Activated B cell treated with CpG ODN at 0.5 μM for 24 hours (primary cell): Measurements from ENCODE around the gene NPM1. TPM values are rescaled to one million over a fixed set of nuclear protein-coding genes. Genes with fewer than 3 reads are reported as not detected.

ENCODE experiments used
- ATAC-seq: fragments of 200-7000 bp; cut with Tn5 transposase; one replicate; pipeline ENCODE4 v1.10.0; 2021; ENCODE audit warnings: low read depth, mild to moderate bottlenecking, moderate library complexity
- CTCF ChIA-PET: fragments of 350-600 bp; sonication (Branson Sonifier 250); formaldehyde crosslinking; loops from one replicate; lab custom pipeline; 2021; ENCODE audit warnings: antibody characterized with exemption; lab: Charles Lee
- POLR2A ChIA-PET: fragments of 350-600 bp; sonication (Branson Sonifier 250); formaldehyde crosslinking; loops from one replicate; lab custom pipeline; 2021; ENCODE audit warnings: antibody characterized with exemption; lab: Charles Lee
- DNase-seq: peaks from one replicate; pipeline ENCODE4 v3.0.0; 2022
- H3K27ac Mint-ChIP-seq: one replicate; pipeline ENCODE4 v1.8.0; 2020; ENCODE audit warnings: mixed read lengths
- H3K27me3 Mint-ChIP-seq: one replicate; pipeline ENCODE4 v1.8.0; 2021; ENCODE audit warnings: mixed read lengths
- H3K36me3 Mint-ChIP-seq: one replicate; pipeline ENCODE4 v1.8.0; 2021; ENCODE audit warnings: low read depth, mixed read lengths
- H3K4me1 Mint-ChIP-seq: one replicate; pipeline ENCODE4 v1.8.0; 2021; ENCODE audit warnings: mixed read lengths
- H3K4me3 Mint-ChIP-seq: one replicate; pipeline ENCODE4 v1.8.0; 2020; ENCODE audit warnings: mild to moderate bottlenecking, mixed read lengths
- H3K9me3 Mint-ChIP-seq: one replicate; pipeline ENCODE4 v1.8.0; 2020; ENCODE audit warnings: mixed read lengths
- intact Hi-C: fragments of 100-400 bp; cut with micrococcal nuclease; formaldehyde crosslinking; loops from one replicate; pipeline ENCODE4 v1.15.1; 2024
- total RNA-seq: library from RNA; stranded (reverse); gene quantifications from 2 replicates; pipeline ENCODE4 v1.2.3, GENCODE V29; 2022
- TF ChIP-seq, protein P1 (sequence below): fragments of 200-600 bp; IDR thresholded peaks from one replicate; pipeline ENCODE4 v1.8.0; 2022; ENCODE audit warnings: antibody characterized with exemption, mild to moderate bottlenecking

NPM1 gene
- total RNA-seq, 1 donor from 2014 or later, result 1,505 TPM

GRCh38 chr5:171433982-171434676 lies 46.5 kb downstream of the NPM1 start:
- Mint-ChIP-seq H3K4me1 (no peaks in the 10 kb centered on the region), H3K27me3 (no peaks in the 10 kb centered on the region), H3K9me3 (no peaks in the 10 kb centered on the region), H3K36me3 (no peaks in the 10 kb centered on the region), H3K4me3 (no peak overlapping the region), H3K27ac (no peak overlapping the region)
- ATAC-seq (no peak), DNase-seq (no peak)
- ChIA-PET POLR2A (no interaction called here), CTCF (no interaction called here)
- TF ChIP-seq, protein P1, sequence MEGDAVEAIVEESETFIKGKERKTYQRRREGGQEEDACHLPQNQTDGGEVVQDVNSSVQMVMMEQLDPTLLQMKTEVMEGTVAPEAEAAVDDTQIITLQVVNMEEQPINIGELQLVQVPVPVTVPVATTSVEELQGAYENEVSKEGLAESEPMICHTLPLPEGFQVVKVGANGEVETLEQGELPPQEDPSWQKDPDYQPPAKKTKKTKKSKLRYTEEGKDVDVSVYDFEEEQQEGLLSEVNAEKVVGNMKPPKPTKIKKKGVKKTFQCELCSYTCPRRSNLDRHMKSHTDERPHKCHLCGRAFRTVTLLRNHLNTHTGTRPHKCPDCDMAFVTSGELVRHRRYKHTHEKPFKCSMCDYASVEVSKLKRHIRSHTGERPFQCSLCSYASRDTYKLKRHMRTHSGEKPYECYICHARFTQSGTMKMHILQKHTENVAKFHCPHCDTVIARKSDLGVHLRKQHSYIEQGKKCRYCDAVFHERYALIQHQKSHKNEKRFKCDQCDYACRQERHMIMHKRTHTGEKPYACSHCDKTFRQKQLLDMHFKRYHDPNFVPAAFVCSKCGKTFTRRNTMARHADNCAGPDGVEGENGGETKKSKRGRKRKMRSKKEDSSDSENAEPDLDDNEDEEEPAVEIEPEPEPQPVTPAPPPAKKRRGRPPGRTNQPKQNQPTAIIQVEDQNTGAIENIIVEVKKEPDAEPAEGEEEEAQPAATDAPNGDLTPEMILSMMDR, result no peak
- intact Hi-C loops, result no loop called here

- Mint-ChIP-seq H3K27me3 (no peaks in the 10 kb centered on the region), H3K4me3 (no peak overlapping the region), H3K27ac (no peak overlapping the region), H3K9me3 (no peaks in the 10 kb centered on the region), H3K4me1 (no peaks in the 10 kb centered on the region), H3K36me3 (no peaks in the 10 kb centered on the region)
- DNase-seq, result no peak
- ChIA-PET POLR2A (no interaction called here), CTCF (no interaction called here)
- TF ChIP-seq, protein P1, result no peak
- ATAC-seq, result no peak
- intact Hi-C loops, result no loop called here
Measured at GRCh38 chr5:171434874-171435273, 47.2 kb downstream of the NPM1 start.

- Mint-ChIP-seq H3K9me3 (no peaks in the 10 kb centered on the region), H3K27ac (no peak overlapping the region), H3K27me3 (no peaks in the 10 kb centered on the region), H3K4me1 (no peaks in the 10 kb centered on the region), H3K4me3 (no peak overlapping the region), H3K36me3 (no peaks in the 10 kb centered on the region)
- no peak for ATAC-seq
- POLR2A ChIA-PET, result no interaction called here
- TF ChIP-seq, protein P1, result no peak
- intact Hi-C loops, result no loop called here
- DNase-seq, result no peak
- CTCF ChIA-PET, result no interaction called here
Measured at GRCh38 chr5:171435908-171436307, 48.3 kb downstream of the NPM1 start.

DNA sequence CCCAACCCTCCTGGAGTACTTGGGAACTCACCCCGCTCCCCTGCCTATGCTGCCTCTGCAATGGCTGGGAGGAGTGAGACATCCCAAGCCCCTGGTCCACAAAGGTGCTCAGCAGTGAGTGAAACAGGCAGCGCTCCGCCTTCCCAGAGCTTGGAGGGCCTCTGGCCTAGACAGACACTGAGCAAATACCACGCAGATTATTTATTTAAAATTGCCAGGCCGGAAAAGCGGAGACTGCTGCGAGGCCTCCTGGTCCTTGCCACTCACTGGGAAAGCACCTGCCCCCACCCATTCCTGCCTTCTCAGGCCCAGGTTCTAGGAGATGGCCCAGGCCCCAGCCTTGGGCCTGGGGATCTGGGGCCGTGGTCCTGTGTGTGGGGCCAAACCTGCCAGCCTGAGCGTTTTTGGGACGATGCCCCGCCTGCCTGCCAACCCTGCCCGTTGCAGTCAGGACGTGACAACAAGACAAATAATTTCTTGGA lies 49.2 kb downstream of the NPM1 start:
- no peak for ATAC-seq
- DNase-seq, result no peak
- CTCF ChIA-PET, result no interaction called here
- POLR2A ChIA-PET, result no interaction called here
- Mint-ChIP-seq H3K27ac (no peak overlapping the region), H3K27me3 (no peaks in the 10 kb centered on the region), H3K9me3 (no peaks in the 10 kb centered on the region), H3K4me1 (no peaks in the 10 kb centered on the region), H3K4me3 (no peak overlapping the region), H3K36me3 (no peaks in the 10 kb centered on the region)
- intact Hi-C loops, result no loop called here
- TF ChIP-seq, protein P1, result no peak

- ChIA-PET POLR2A (no interaction called here), CTCF (no interaction called here)
- no peaks in the 10 kb centered on the region for H3K4me1 Mint-ChIP-seq
- intact Hi-C loops, result no loop called here
- DNase-seq (no peak), ATAC-seq (no peak)
- H3K9me3 Mint-ChIP-seq, result no peaks in the 10 kb centered on the region
- H3K36me3 Mint-ChIP-seq, result no peaks in the 10 kb centered on the region
- TF ChIP-seq, protein P1, result no peak
- H3K4me3 Mint-ChIP-seq, result no peak overlapping the region
- H3K27me3 Mint-ChIP-seq, result no peaks in the 10 kb centered on the region
- H3K27ac Mint-ChIP-seq, result no peak overlapping the region
Measured at GRCh38 chr5:171437286-171437821, 49.7 kb downstream of the NPM1 start.
